Astrocyte (in vitro differentiated cells and primary cell): ENCODE data around the gene SIN3B. TPM values are rescaled to one million over a fixed set of nuclear protein-coding genes. Genes with fewer than 3 reads are reported as not detected.

ENCODE experiments used
- DNase-seq: peaks from one replicate; pipeline ENCODE4 v3.0.0-alpha.2; 2010; ENCODE audit warnings: low read depth
- FAIRE-seq: peaks from 2 replicates; lab custom pipeline; 2011; peaks lifted over from hg19 to GRCh38; lab: Jason Lieb, UNC
- H2AFZ ChIP-seq: 2 replicates; pipeline ENCODE4 v1.6.0; 2012; ENCODE audit warnings: low read depth, low read length, inconsistent platforms
- H3K27ac ChIP-seq: 2 replicates; pipeline ENCODE4 v1.5.1; 2011; ENCODE audit warnings: low read depth, low read length, inconsistent platforms
- H3K27me3 ChIP-seq: 2 replicates; pipeline ENCODE4 v1.6.0; 2011; ENCODE audit warnings: low read length, inconsistent platforms; ENCODE audit not compliant: insufficient read depth
- H3K36me3 ChIP-seq: 2 replicates; pipeline ENCODE4 v1.5.1; 2011; ENCODE audit warnings: low read length, inconsistent platforms; ENCODE audit not compliant: insufficient read depth
- H3K4me1 ChIP-seq: 2 replicates; pipeline ENCODE4 v1.5.1; 2011; ENCODE audit warnings: low read length, inconsistent platforms; ENCODE audit not compliant: insufficient read depth
- H3K4me2 ChIP-seq: 2 replicates; pipeline ENCODE4 v1.6.0; 2012; ENCODE audit warnings: low read length, inconsistent platforms
- H3K4me3 ChIP-seq: 2 replicates; pipeline ENCODE4 v1.5.1; 2011; ENCODE audit warnings: low read depth, mild to moderate bottlenecking, low read length, inconsistent platforms; ENCODE audit not compliant: insufficient read depth
- H3K79me2 ChIP-seq: 2 replicates; pipeline ENCODE4 v1.6.0; 2012; ENCODE audit warnings: mild to moderate bottlenecking, low read length, inconsistent platforms; ENCODE audit not compliant: insufficient read depth
- H3K9ac ChIP-seq: 2 replicates; pipeline ENCODE4 v1.6.0; 2012; ENCODE audit warnings: mild to moderate bottlenecking, low read length, inconsistent platforms
- H3K9me3 ChIP-seq: 2 replicates; pipeline ENCODE4 v1.5.1; 2012; ENCODE audit warnings: low read depth, mild to moderate bottlenecking, low read length, inconsistent platforms; ENCODE audit not compliant: insufficient read depth
- H4K20me1 ChIP-seq: 2 replicates; pipeline ENCODE4 v1.6.0; 2012; ENCODE audit warnings: low read length, inconsistent platforms; ENCODE audit not compliant: insufficient read depth
- H3K27ac Mint-ChIP-seq: one replicate; pipeline ENCODE4 v1.8.0; 2021; ENCODE audit warnings: mild to moderate bottlenecking, mixed read lengths; ENCODE audit not compliant: unreplicated experiment
- H3K27me3 Mint-ChIP-seq: one replicate; pipeline ENCODE4 v1.8.0; 2021; ENCODE audit warnings: low read depth, mixed read lengths; ENCODE audit not compliant: unreplicated experiment
- H3K36me3 Mint-ChIP-seq: one replicate; pipeline ENCODE4 v1.8.0; 2021; ENCODE audit warnings: low read depth, mixed read lengths; ENCODE audit not compliant: unreplicated experiment
- H3K4me1 Mint-ChIP-seq: one replicate; pipeline ENCODE4 v1.8.0; 2021; ENCODE audit warnings: low read depth, mixed read lengths; ENCODE audit not compliant: unreplicated experiment
- H3K4me3 Mint-ChIP-seq: one replicate; pipeline ENCODE4 v1.8.0; 2021; ENCODE audit warnings: mild to moderate bottlenecking, moderate library complexity, mixed read lengths; ENCODE audit not compliant: unreplicated experiment
- H3K9me3 Mint-ChIP-seq: one replicate; pipeline ENCODE4 v1.8.0; 2021; ENCODE audit warnings: mild to moderate bottlenecking, mixed read lengths; ENCODE audit not compliant: unreplicated experiment
- EZH2 ChIP-seq: IDR thresholded peaks from 2 replicates; pipeline ENCODE4 v1.6.1; 2012; ENCODE audit warnings: mild to moderate bottlenecking, low read length, inconsistent platforms; ENCODE audit not compliant: insufficient read depth
- total RNA-seq: library from RNA; stranded (reverse); gene quantifications from 2 replicates; pipeline ENCODE4 v1.2.1, GENCODE V29; 2021
- TF ChIP-seq, protein P1 (sequence below): IDR thresholded peaks from 2 replicates; pipeline ENCODE4 v1.5.1; 2011; ENCODE audit warnings: low read depth, mild to moderate bottlenecking, inconsistent platforms, low read length, moderate library complexity; ENCODE audit not compliant: insufficient read depth

Gene SIN3B
- total RNA-seq, 1 donor from 2014 or later = 86.1 TPM

DNA sequence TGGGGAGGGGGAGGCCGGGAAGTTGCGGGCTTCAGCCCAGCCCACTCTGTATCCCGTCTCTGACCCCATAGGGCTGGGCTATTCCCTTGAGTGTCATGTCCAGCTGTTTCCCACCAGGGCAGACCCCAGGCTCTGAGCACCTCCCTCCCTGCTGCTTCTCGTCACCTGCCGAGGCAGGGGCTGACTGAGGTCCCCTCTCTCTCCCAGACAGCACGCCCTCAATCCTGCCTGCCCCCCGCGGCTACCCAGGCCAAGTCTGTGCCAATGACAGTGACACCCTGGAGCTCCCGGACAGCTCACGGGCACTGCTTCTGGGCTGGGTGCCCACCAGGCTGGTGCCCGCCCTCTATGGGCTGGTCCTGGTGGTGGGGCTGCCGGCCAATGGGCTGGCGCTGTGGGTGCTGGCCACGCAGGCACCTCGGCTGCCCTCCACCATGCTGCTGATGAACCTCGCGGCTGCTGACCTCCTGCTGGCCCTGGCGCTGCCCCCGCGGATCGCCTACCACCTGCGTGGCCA lies 60.2 kb downstream of the SIN3B start:
- Histone ChIP-seq H3K9ac (no peak overlapping the region), H3K4me3 (no peak overlapping the region), H3K4me1 (no peaks in the 10 kb centered on the region), H3K27me3 (no peaks in the 10 kb centered on the region), H2AFZ (no peak overlapping the region), H3K79me2 (no peaks in the 10 kb centered on the region), H3K4me2 (no peak overlapping the region), H3K9me3 (no peaks in the 10 kb centered on the region), H3K36me3 (no peaks in the 10 kb centered on the region), H3K27ac (no peak overlapping the region), H4K20me1 (no peaks in the 10 kb centered on the region)
- H3K27ac Mint-ChIP-seq = no peak overlapping the region
- H3K4me3 Mint-ChIP-seq = no peak overlapping the region
- H3K36me3 Mint-ChIP-seq = no peaks in the 10 kb centered on the region
- peaks cover 22% of the 10 kb centered on the region for H3K27me3 Mint-ChIP-seq
- no peaks in the 10 kb centered on the region for H3K9me3 Mint-ChIP-seq
- no peak for DNase-seq
- no peak for TF ChIP-seq EZH2
- TF ChIP-seq, protein P1, sequence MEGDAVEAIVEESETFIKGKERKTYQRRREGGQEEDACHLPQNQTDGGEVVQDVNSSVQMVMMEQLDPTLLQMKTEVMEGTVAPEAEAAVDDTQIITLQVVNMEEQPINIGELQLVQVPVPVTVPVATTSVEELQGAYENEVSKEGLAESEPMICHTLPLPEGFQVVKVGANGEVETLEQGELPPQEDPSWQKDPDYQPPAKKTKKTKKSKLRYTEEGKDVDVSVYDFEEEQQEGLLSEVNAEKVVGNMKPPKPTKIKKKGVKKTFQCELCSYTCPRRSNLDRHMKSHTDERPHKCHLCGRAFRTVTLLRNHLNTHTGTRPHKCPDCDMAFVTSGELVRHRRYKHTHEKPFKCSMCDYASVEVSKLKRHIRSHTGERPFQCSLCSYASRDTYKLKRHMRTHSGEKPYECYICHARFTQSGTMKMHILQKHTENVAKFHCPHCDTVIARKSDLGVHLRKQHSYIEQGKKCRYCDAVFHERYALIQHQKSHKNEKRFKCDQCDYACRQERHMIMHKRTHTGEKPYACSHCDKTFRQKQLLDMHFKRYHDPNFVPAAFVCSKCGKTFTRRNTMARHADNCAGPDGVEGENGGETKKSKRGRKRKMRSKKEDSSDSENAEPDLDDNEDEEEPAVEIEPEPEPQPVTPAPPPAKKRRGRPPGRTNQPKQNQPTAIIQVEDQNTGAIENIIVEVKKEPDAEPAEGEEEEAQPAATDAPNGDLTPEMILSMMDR = no peak
- no peaks in the 10 kb centered on the region for H3K4me1 Mint-ChIP-seq
- no peak for FAIRE-seq

DNA sequence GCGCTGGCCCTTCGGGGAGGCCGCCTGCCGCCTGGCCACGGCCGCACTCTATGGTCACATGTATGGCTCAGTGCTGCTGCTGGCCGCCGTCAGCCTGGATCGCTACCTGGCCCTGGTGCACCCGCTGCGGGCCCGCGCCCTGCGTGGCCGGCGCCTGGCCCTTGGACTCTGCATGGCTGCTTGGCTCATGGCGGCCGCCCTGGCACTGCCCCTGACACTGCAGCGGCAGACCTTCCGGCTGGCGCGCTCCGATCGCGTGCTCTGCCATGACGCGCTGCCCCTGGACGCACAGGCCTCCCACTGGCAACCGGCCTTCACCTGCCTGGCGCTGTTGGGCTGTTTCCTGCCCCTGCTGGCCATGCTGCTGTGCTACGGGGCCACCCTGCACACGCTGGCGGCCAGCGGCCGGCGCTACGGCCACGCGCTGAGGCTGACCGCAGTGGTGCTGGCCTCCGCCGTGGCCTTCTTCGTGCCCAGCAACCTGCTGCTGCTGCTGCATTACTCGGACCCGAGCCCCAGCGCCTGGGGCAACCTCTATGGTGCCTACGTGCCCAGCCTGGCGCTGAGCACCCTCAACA lies 60.8 kb downstream of the SIN3B start:
- Histone ChIP-seq H3K36me3 (no peaks in the 10 kb centered on the region), H3K79me2 (no peaks in the 10 kb centered on the region), H3K27me3 (no peaks in the 10 kb centered on the region), H4K20me1 (no peaks in the 10 kb centered on the region), H2AFZ (no peak overlapping the region), H3K4me2 (no peak overlapping the region), H3K4me1 (no peaks in the 10 kb centered on the region), H3K9ac (no peak overlapping the region), H3K9me3 (no peaks in the 10 kb centered on the region), H3K27ac (no peak overlapping the region), H3K4me3 (no peak overlapping the region)
- H3K4me1 Mint-ChIP-seq = no peaks in the 10 kb centered on the region
- no peaks in the 10 kb centered on the region for H3K36me3 Mint-ChIP-seq
- H3K9me3 Mint-ChIP-seq = no peaks in the 10 kb centered on the region
- no peak for FAIRE-seq
- no peak for TF ChIP-seq EZH2
- TF ChIP-seq, protein P1 = no peak
- H3K27me3 Mint-ChIP-seq = peaks cover 25% of the 10 kb centered on the region
- DNase-seq = no peak
- H3K4me3 Mint-ChIP-seq = no peak overlapping the region
- H3K27ac Mint-ChIP-seq = no peak overlapping the region

DNA sequence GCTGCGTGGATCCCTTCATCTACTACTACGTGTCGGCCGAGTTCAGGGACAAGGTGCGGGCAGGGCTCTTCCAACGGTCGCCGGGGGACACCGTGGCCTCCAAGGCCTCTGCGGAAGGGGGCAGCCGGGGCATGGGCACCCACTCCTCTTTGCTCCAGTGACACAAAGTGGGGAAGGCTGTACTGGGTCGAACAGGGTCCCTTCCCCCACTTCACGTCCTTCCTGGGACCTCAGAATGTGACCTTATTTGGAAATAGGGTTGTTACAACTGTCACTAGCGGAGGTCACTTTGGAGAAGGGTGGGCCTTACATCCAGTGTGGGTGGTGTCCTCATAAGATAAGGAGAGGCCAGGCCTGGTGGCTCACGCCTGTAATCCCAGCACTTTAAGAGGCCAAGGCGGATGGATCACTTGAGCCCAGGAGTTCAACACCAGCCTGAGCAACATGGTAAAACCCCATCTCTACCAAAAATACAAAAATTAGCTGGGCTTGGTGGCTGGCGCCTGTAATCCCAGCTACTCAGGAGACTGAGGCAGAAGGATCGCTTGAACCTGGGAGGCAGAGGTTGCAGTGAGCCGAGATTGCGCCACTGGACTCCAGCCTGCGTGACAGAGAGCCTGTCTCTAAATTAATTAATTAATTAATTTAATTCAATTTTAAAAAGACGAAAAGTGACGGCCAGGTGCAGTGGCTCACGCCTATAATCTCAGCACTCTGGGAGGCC lies 61.4 kb downstream of the SIN3B start:
- peaks cover 4% of the 10 kb centered on the region for H3K27me3 ChIP-seq
- no peaks in the 10 kb centered on the region for H3K79me2 ChIP-seq
- Mint-ChIP-seq H3K27ac (no peak overlapping the region), H3K4me1 (no peaks in the 10 kb centered on the region), H3K9me3 (no peaks in the 10 kb centered on the region), H3K27me3 (peaks cover 30% of the 10 kb centered on the region), H3K36me3 (no peaks in the 10 kb centered on the region), H3K4me3 (no peak overlapping the region)
- no peaks in the 10 kb centered on the region for H3K4me1 ChIP-seq
- TF ChIP-seq EZH2 = no peak
- TF ChIP-seq, protein P1 = no peak
- H3K4me2 ChIP-seq = no peak overlapping the region
- no peaks in the 10 kb centered on the region for H4K20me1 ChIP-seq
- no peaks in the 10 kb centered on the region for H3K36me3 ChIP-seq
- DNase-seq (no peak), FAIRE-seq (no peak)
- H2AFZ ChIP-seq = no peak overlapping the region
- no peak overlapping the region for H3K4me3 ChIP-seq
- no peak overlapping the region for H3K9ac ChIP-seq
- no peak overlapping the region for H3K27ac ChIP-seq
- no peaks in the 10 kb centered on the region for H3K9me3 ChIP-seq
